Astrocyte (in vitro differentiated cells and primary cell): ENCODE results near the gene IFNA21. TPM values are rescaled to one million over a fixed set of nuclear protein-coding genes. Genes with fewer than 3 reads are reported as not detected.
"Not testable (repeated sequence)": the region's sequence is repeated elsewhere in the genome, so short reads cannot be mapped to it uniquely, and the experiment has no call there.

Experiments used
- DNase-seq: peaks from one replicate; pipeline ENCODE4 v3.0.0-alpha.2; 2010; ENCODE audit warnings: low read depth
- FAIRE-seq: peaks from 2 replicates; lab custom pipeline; 2011; peaks lifted over from hg19 to GRCh38; lab: Jason Lieb, UNC
- H2AFZ ChIP-seq: 2 replicates; pipeline ENCODE4 v1.6.0; 2012; ENCODE audit warnings: low read depth, low read length, inconsistent platforms
- H3K27ac ChIP-seq: 2 replicates; pipeline ENCODE4 v1.5.1; 2011; ENCODE audit warnings: low read depth, low read length, inconsistent platforms
- H3K27me3 ChIP-seq: 2 replicates; pipeline ENCODE4 v1.6.0; 2011; ENCODE audit warnings: low read length, inconsistent platforms; ENCODE audit not compliant: insufficient read depth
- H3K36me3 ChIP-seq: 2 replicates; pipeline ENCODE4 v1.5.1; 2011; ENCODE audit warnings: low read length, inconsistent platforms; ENCODE audit not compliant: insufficient read depth
- H3K4me1 ChIP-seq: 2 replicates; pipeline ENCODE4 v1.5.1; 2011; ENCODE audit warnings: low read length, inconsistent platforms; ENCODE audit not compliant: insufficient read depth
- H3K4me2 ChIP-seq: 2 replicates; pipeline ENCODE4 v1.6.0; 2012; ENCODE audit warnings: low read length, inconsistent platforms
- H3K4me3 ChIP-seq: 2 replicates; pipeline ENCODE4 v1.5.1; 2011; ENCODE audit warnings: low read depth, mild to moderate bottlenecking, low read length, inconsistent platforms; ENCODE audit not compliant: insufficient read depth
- H3K79me2 ChIP-seq: 2 replicates; pipeline ENCODE4 v1.6.0; 2012; ENCODE audit warnings: mild to moderate bottlenecking, low read length, inconsistent platforms; ENCODE audit not compliant: insufficient read depth
- H3K9ac ChIP-seq: 2 replicates; pipeline ENCODE4 v1.6.0; 2012; ENCODE audit warnings: mild to moderate bottlenecking, low read length, inconsistent platforms
- H3K9me3 ChIP-seq: 2 replicates; pipeline ENCODE4 v1.5.1; 2012; ENCODE audit warnings: low read depth, mild to moderate bottlenecking, low read length, inconsistent platforms; ENCODE audit not compliant: insufficient read depth
- H4K20me1 ChIP-seq: 2 replicates; pipeline ENCODE4 v1.6.0; 2012; ENCODE audit warnings: low read length, inconsistent platforms; ENCODE audit not compliant: insufficient read depth
- H3K27ac Mint-ChIP-seq: one replicate; pipeline ENCODE4 v1.8.0; 2021; ENCODE audit warnings: mild to moderate bottlenecking, mixed read lengths; ENCODE audit not compliant: unreplicated experiment
- H3K27me3 Mint-ChIP-seq: one replicate; pipeline ENCODE4 v1.8.0; 2021; ENCODE audit warnings: low read depth, mixed read lengths; ENCODE audit not compliant: unreplicated experiment
- H3K36me3 Mint-ChIP-seq: one replicate; pipeline ENCODE4 v1.8.0; 2021; ENCODE audit warnings: low read depth, mixed read lengths; ENCODE audit not compliant: unreplicated experiment
- H3K4me1 Mint-ChIP-seq: one replicate; pipeline ENCODE4 v1.8.0; 2021; ENCODE audit warnings: low read depth, mixed read lengths; ENCODE audit not compliant: unreplicated experiment
- H3K4me3 Mint-ChIP-seq: one replicate; pipeline ENCODE4 v1.8.0; 2021; ENCODE audit warnings: mild to moderate bottlenecking, moderate library complexity, mixed read lengths; ENCODE audit not compliant: unreplicated experiment
- H3K9me3 Mint-ChIP-seq: one replicate; pipeline ENCODE4 v1.8.0; 2021; ENCODE audit warnings: mild to moderate bottlenecking, mixed read lengths; ENCODE audit not compliant: unreplicated experiment
- CTCF ChIP-seq: IDR thresholded peaks from 2 replicates; pipeline ENCODE4 v1.5.1; 2011; ENCODE audit warnings: low read depth, mild to moderate bottlenecking, inconsistent platforms, low read length, moderate library complexity; ENCODE audit not compliant: insufficient read depth
- EZH2 ChIP-seq: IDR thresholded peaks from 2 replicates; pipeline ENCODE4 v1.6.1; 2012; ENCODE audit warnings: mild to moderate bottlenecking, low read length, inconsistent platforms; ENCODE audit not compliant: insufficient read depth
- total RNA-seq: library from RNA; stranded (reverse); gene quantifications from 2 replicates; pipeline ENCODE4 v1.2.1, GENCODE V29; 2021

Gene IFNA21
- total RNA-seq, 1 donor from 2014 or later: not detected

- H2AFZ ChIP-seq: no peak overlapping the region
- H3K36me3 ChIP-seq: no peaks in the 10 kb centered on the region
- no peak overlapping the region for H3K27ac Mint-ChIP-seq
- DNase-seq: no peak
- no peaks in the 10 kb centered on the region for H3K27me3 ChIP-seq
- no peaks in the 10 kb centered on the region for H4K20me1 ChIP-seq
- FAIRE-seq: no peak
- H3K27me3 Mint-ChIP-seq: peaks cover 13% of the 10 kb centered on the region
- no peaks in the 10 kb centered on the region for H3K36me3 Mint-ChIP-seq
- no peaks in the 10 kb centered on the region for H3K9me3 Mint-ChIP-seq
- no peaks in the 10 kb centered on the region for H3K9me3 ChIP-seq
- H3K27ac ChIP-seq: no peak overlapping the region
- H3K79me2 ChIP-seq: no peaks in the 10 kb centered on the region
- no peak overlapping the region for H3K4me2 ChIP-seq
- H3K4me1 Mint-ChIP-seq: peaks cover 2% of the 10 kb centered on the region
- no peak overlapping the region for H3K9ac ChIP-seq
- H3K4me3 ChIP-seq: no peak overlapping the region
- TF ChIP-seq EZH2: no peak
- TF ChIP-seq CTCF: no peak
- H3K4me3 Mint-ChIP-seq: no peak overlapping the region
- no peaks in the 10 kb centered on the region for H3K4me1 ChIP-seq
These were observed 43.9 kb upstream of the IFNA21 start for GRCh38 chr9:21210311-21210710.

- not testable (repeated sequence) for H4K20me1 ChIP-seq, H3K27ac ChIP-seq, FAIRE-seq, H3K27ac Mint-ChIP-seq, DNase-seq, H3K4me3 ChIP-seq, H3K9me3 Mint-ChIP-seq, H3K27me3 ChIP-seq, H3K79me2 ChIP-seq, H3K36me3 Mint-ChIP-seq, H3K4me1 ChIP-seq, H3K4me1 Mint-ChIP-seq, H3K4me3 Mint-ChIP-seq, H3K9me3 ChIP-seq, H3K36me3 ChIP-seq, H2AFZ ChIP-seq, H3K9ac ChIP-seq, H3K4me2 ChIP-seq
- H3K27me3 Mint-ChIP-seq: peaks cover 10% of the 10 kb centered on the region
These were observed 40.6 kb upstream of the IFNA21 start, which contains the start of gene IFNA10 for GRCh38 chr9:21207043-21207442. Gene IFNA10, minus strand, starts transcription at chr9:21207143. Its CDS starts 46 bp downstream, at chr9:21207097.

GRCh38 chr9:21205204-21205603, 38.7 kb upstream of the IFNA21 start:
- no peak overlapping the region for H3K4me2 ChIP-seq
- no peak for FAIRE-seq
- no peaks in the 10 kb centered on the region for H3K79me2 ChIP-seq

GRCh38 chr9:21202105-21202504, 35.6 kb upstream of the IFNA21 start, which contains the start of gene IFNA7:
Gene IFNA7, minus strand, starts transcription at chr9:21202205. Its CDS starts 40 bp downstream, at chr9:21202165.
- H3K36me3 Mint-ChIP-seq, H3K27me3 ChIP-seq, H3K27ac Mint-ChIP-seq, H3K9me3 Mint-ChIP-seq, H3K79me2 ChIP-seq, DNase-seq, H3K27ac ChIP-seq, H3K4me3 Mint-ChIP-seq, H3K36me3 ChIP-seq, H3K9me3 ChIP-seq, H4K20me1 ChIP-seq, H3K27me3 Mint-ChIP-seq, H3K4me1 ChIP-seq, H3K4me1 Mint-ChIP-seq, H3K4me3 ChIP-seq, H2AFZ ChIP-seq, H3K4me2 ChIP-seq, H3K9ac ChIP-seq, FAIRE-seq: not testable (repeated sequence)

More at GRCh38 chr9:21205204-21205603, 38.7 kb upstream of the IFNA21 start:
- H3K36me3 ChIP-seq: no peaks in the 10 kb centered on the region
- H3K36me3 Mint-ChIP-seq: no peaks in the 10 kb centered on the region
- no peak overlapping the region for H2AFZ ChIP-seq
- H3K4me1 ChIP-seq: no peaks in the 10 kb centered on the region
- H3K9ac ChIP-seq: no peak overlapping the region
- no peak overlapping the region for H3K27ac Mint-ChIP-seq
- no peaks in the 10 kb centered on the region for H3K27me3 ChIP-seq
- peaks cover 3% of the 10 kb centered on the region for H3K27me3 Mint-ChIP-seq
- H3K4me1 Mint-ChIP-seq: peaks cover 3% of the 10 kb centered on the region
- DNase-seq: no peak
- H3K9me3 ChIP-seq: no peaks in the 10 kb centered on the region
- no peak overlapping the region for H3K27ac ChIP-seq
- H3K4me3 Mint-ChIP-seq: no peak overlapping the region
- peaks cover 2% of the 10 kb centered on the region for H3K9me3 Mint-ChIP-seq
- H3K4me3 ChIP-seq: no peak overlapping the region
- TF ChIP-seq CTCF (no peak), EZH2 (no peak)
- H4K20me1 ChIP-seq: no peaks in the 10 kb centered on the region
